IPS-18a (cell line): ENCODE data around the gene SPDYC.

Source experiments
- H3K27ac ChIP-seq: one replicate; pipeline ENCODE4 v1.5.1; 2013; ENCODE audit warnings: low read length
- H3K27me3 ChIP-seq: one replicate; pipeline ENCODE4 v1.6.1; 2013; ENCODE audit warnings: mild to moderate bottlenecking, low read length; ENCODE audit not compliant: control insufficient read depth, insufficient read depth
- H3K36me3 ChIP-seq: one replicate; pipeline ENCODE4 v1.6.1; 2013; ENCODE audit warnings: low read depth, low read length; ENCODE audit not compliant: control insufficient read depth
- H3K4me1 ChIP-seq: one replicate; pipeline ENCODE4 v1.6.1; 2013; ENCODE audit warnings: low read depth, low read length; ENCODE audit not compliant: control insufficient read depth
- H3K4me3 ChIP-seq: one replicate; pipeline ENCODE4 v1.5.1; 2013; ENCODE audit warnings: low read length
- H3K9ac ChIP-seq: one replicate; pipeline ENCODE4 v1.6.1; 2013; ENCODE audit warnings: mild to moderate bottlenecking, low read length, moderate library complexity
- H3K9me3 ChIP-seq: one replicate; pipeline ENCODE4 v1.6.1; 2013; ENCODE audit warnings: low read depth, low read length; ENCODE audit not compliant: control insufficient read depth

Gene SPDYC

GRCh38 chr11:65170058-65170534, at the start of gene SPDYC:
Gene SPDYC (plus strand): TSS chr11:65170233. CDS start chr11:65171358, 1,125 bp downstream.
- Histone ChIP-seq H3K27ac (no peak within 1 kb of the TSS), H3K27me3 (no peaks in the 10 kb centered on the region), H3K9ac (no peak within 1 kb of the TSS), H3K36me3 (no peaks in the 10 kb centered on the region), H3K4me3 (no peak within 1 kb of the TSS), H3K4me1 (no peaks in the 10 kb centered on the region), H3K9me3 (no peaks in the 10 kb centered on the region)

GRCh38 chr11:65120831-65121230, 49.2 kb upstream of the SPDYC start:
- peaks cover 38% of the 10 kb centered on the region for H3K36me3 ChIP-seq
- H3K27me3 ChIP-seq: no peaks in the 10 kb centered on the region
- H3K9me3 ChIP-seq: no peaks in the 10 kb centered on the region
- peaks cover 9% of the 10 kb centered on the region for H3K4me1 ChIP-seq
- H3K4me3 ChIP-seq: peak overlapping the region; percentile 100
- H3K9ac ChIP-seq: peak overlapping the region; percentile 97
- H3K27ac ChIP-seq: no peak overlapping the region

GRCh38 chr11:65121447-65121864, 48.6 kb upstream of the SPDYC start:
- Histone ChIP-seq H3K4me1 (peaks cover 8% of the 10 kb centered on the region), H3K9ac (peak overlapping the region; percentile 97), H3K27me3 (no peaks in the 10 kb centered on the region), H3K27ac (peak overlapping the region; percentile 80), H3K4me3 (peak overlapping the region; percentile 100), H3K9me3 (no peaks in the 10 kb centered on the region), H3K36me3 (peaks cover 45% of the 10 kb centered on the region)

- peak within 1 kb of the TSS; percentile 100 for H3K4me3 ChIP-seq
Measured at GRCh38 chr11:65121865-65122696, 48.0 kb upstream of the SPDYC start, which contains the start of the genes FAU and MRPL49. Gene FAU (minus strand): TSS chr11:65122134. CDS start chr11:65121813, 321 bp downstream. Gene MRPL49 (plus strand): TSS chr11:65122321. CDS start chr11:65122347, 26 bp downstream.

GRCh38 chr11:65124480-65125196, 45.4 kb upstream of the SPDYC start:
- H3K4me1 ChIP-seq: peaks cover 6% of the 10 kb centered on the region
- H3K36me3 ChIP-seq: peaks cover 53% of the 10 kb centered on the region
- no peaks in the 10 kb centered on the region for H3K27me3 ChIP-seq
- no peak overlapping the region for H3K4me3 ChIP-seq
- H3K9me3 ChIP-seq: no peaks in the 10 kb centered on the region
- no peak overlapping the region for H3K27ac ChIP-seq
- no peak overlapping the region for H3K9ac ChIP-seq

More at GRCh38 chr11:65121865-65122696, 48.0 kb upstream of the SPDYC start, which contains the start of the genes FAU and MRPL49:
- Histone ChIP-seq H3K27me3 (no peaks in the 10 kb centered on the region), H3K36me3 (peaks cover 51% of the 10 kb centered on the region), H3K9me3 (no peaks in the 10 kb centered on the region), H3K9ac (peak within 1 kb of the TSS; percentile 97), H3K27ac (peak within 1 kb of the TSS; percentile 94), H3K4me1 (peaks cover 6% of the 10 kb centered on the region)

GRCh38 chr11:65125197-65126056, 44.6 kb upstream of the SPDYC start:
- no peaks in the 10 kb centered on the region for H3K9me3 ChIP-seq
- H3K9ac ChIP-seq: no peak overlapping the region
- peaks cover 6% of the 10 kb centered on the region for H3K4me1 ChIP-seq
- no peak overlapping the region for H3K4me3 ChIP-seq
- H3K36me3 ChIP-seq: peaks cover 48% of the 10 kb centered on the region
- no peaks in the 10 kb centered on the region for H3K27me3 ChIP-seq
- H3K27ac ChIP-seq: no peak overlapping the region

GRCh38 chr11:65126624-65127274, 43.3 kb upstream of the SPDYC start:
- Histone ChIP-seq H3K4me3 (no peak overlapping the region), H3K9me3 (no peaks in the 10 kb centered on the region), H3K9ac (no peak overlapping the region), H3K4me1 (peaks cover 3% of the 10 kb centered on the region), H3K27ac (no peak overlapping the region), H3K27me3 (no peaks in the 10 kb centered on the region), H3K36me3 (peaks cover 52% of the 10 kb centered on the region)

- Histone ChIP-seq H3K36me3 (peaks cover 55% of the 10 kb centered on the region), H3K9ac (no peak overlapping the region), H3K27ac (no peak overlapping the region), H3K4me1 (peaks cover 3% of the 10 kb centered on the region), H3K9me3 (no peaks in the 10 kb centered on the region), H3K27me3 (no peaks in the 10 kb centered on the region), H3K4me3 (no peak overlapping the region)
Measured at GRCh38 chr11:65127473-65128181, 42.4 kb upstream of the SPDYC start.

- peaks cover 55% of the 10 kb centered on the region for H3K36me3 ChIP-seq
- no peak overlapping the region for H3K9ac ChIP-seq
- no peaks in the 10 kb centered on the region for H3K9me3 ChIP-seq
- no peaks in the 10 kb centered on the region for H3K27me3 ChIP-seq
- no peak overlapping the region for H3K4me3 ChIP-seq
- H3K4me1 ChIP-seq: no peaks in the 10 kb centered on the region
- no peak overlapping the region for H3K27ac ChIP-seq
Measured at GRCh38 chr11:65128182-65129145, 41.6 kb upstream of the SPDYC start.
